Smooth muscle cell (in vitro differentiated cells): ENCODE data around the gene FOXG1. TPM values are rescaled to one million over a fixed set of nuclear protein-coding genes. Genes with fewer than 3 reads are reported as not detected.

ENCODE experiments used
- DNase-seq: peaks from one replicate; lab custom pipeline; 2025; ENCODE audit not compliant: unreplicated experiment; lab: John Stamatoyannopoulos, UW
- H2AFZ ChIP-seq: fragments of 200-600 bp; sonication (generic); 2 replicates; pipeline ENCODE4 v1.6.0; 2016; ENCODE audit warnings: antibody characterized with exemption, low read depth, mild to moderate bottlenecking
- H3F3A ChIP-seq: fragments of 200-600 bp; sonication (generic); 2 replicates; pipeline ENCODE4 v1.6.0; 2017; ENCODE audit warnings: antibody characterized with exemption, low read depth
- H3K27ac ChIP-seq: fragments of 200-600 bp; sonication (generic); 2 replicates; pipeline ENCODE4 v1.5.1; 2016; ENCODE audit warnings: low read depth, mild to moderate bottlenecking
- H3K27me3 ChIP-seq: fragments of 200-600 bp; sonication (generic); 2 replicates; pipeline ENCODE4 v1.6.1; 2016; ENCODE audit warnings: low read depth, mild to moderate bottlenecking
- H3K36me3 ChIP-seq: fragments of 200-600 bp; sonication (generic); 2 replicates; pipeline ENCODE4 v1.5.1; 2016; ENCODE audit warnings: low read depth
- H3K4me1 ChIP-seq: fragments of 200-600 bp; sonication (generic); 2 replicates; pipeline ENCODE4 v1.5.1; 2016; ENCODE audit warnings: low read depth
- H3K4me2 ChIP-seq: fragments of 200-600 bp; sonication (generic); 2 replicates; pipeline ENCODE4 v1.6.0; 2016; ENCODE audit warnings: mild to moderate bottlenecking
- H3K4me3 ChIP-seq: fragments of 200-600 bp; sonication (generic); 2 replicates; pipeline ENCODE4 v1.5.1; 2016; ENCODE audit warnings: mild to moderate bottlenecking
- H3K79me2 ChIP-seq: fragments of 200-600 bp; sonication (generic); 2 replicates; pipeline ENCODE4 v1.6.0; 2016; ENCODE audit warnings: low read depth, mild to moderate bottlenecking
- H3K9ac ChIP-seq: fragments of 200-600 bp; sonication (generic); 2 replicates; pipeline ENCODE4 v1.6.0; 2016; ENCODE audit warnings: low read depth
- H3K9me3 ChIP-seq: fragments of 200-600 bp; sonication (generic); replicated peaks from 2 replicates; pipeline ENCODE4 v1.5.1; 2016; ENCODE audit warnings: low read depth
- H4K20me1 ChIP-seq: fragments of 200-600 bp; sonication (generic); 2 replicates; pipeline ENCODE4 v1.6.0; 2016; ENCODE audit warnings: low read depth
- WGBS: methylation state at CpG from one replicate; pipeline ENCODE4 v1.1.7; 2016; ENCODE audit warnings: low lambda C conversion rate; 5-methylcytosine and 5-hydroxymethylcytosine counted together
- polyA plus RNA-seq: library from polyadenylated mRNA; unstranded; fragments of >200 nt; fragmentation: Nextera tagmentation; extraction: Ambion mirVana; gene quantifications from 2 replicates; pipeline ENCODE4 v1.2.1, GENCODE V29; 2016
- total RNA-seq: library from RNA; depleted of rRNA; stranded (reverse); fragments of >200 nt; gene quantifications from 2 replicates; pipeline ENCODE4 v1.2.3, GENCODE V29; 2014
- TF ChIP-seq, protein P1 (sequence below): fragments of 200-600 bp; sonication (generic); IDR thresholded peaks from 2 replicates; pipeline ENCODE4 v1.5.1; 2017; ENCODE audit warnings: borderline replicate concordance, mild to moderate bottlenecking, antibody characterized with exemption; ENCODE audit not compliant: insufficient read depth, poor library complexity, severe bottlenecking

Gene FOXG1
- total and polyA plus RNA-seq, 2 experiments from 2014 or later, result not detected

GRCh38 chr14:28762955-28763326 is 3.6 kb upstream of the FOXG1 start:
- no peak for DNase-seq
- peaks cover 96% of the 10 kb centered on the region for H3K27me3 ChIP-seq
- WGBS, result 12% methylated on average over 3 of the region's 3 CpGs
- no peaks in the 10 kb centered on the region for H3K79me2 ChIP-seq
- no peak overlapping the region for H3K4me2 ChIP-seq
- TF ChIP-seq, protein P1, sequence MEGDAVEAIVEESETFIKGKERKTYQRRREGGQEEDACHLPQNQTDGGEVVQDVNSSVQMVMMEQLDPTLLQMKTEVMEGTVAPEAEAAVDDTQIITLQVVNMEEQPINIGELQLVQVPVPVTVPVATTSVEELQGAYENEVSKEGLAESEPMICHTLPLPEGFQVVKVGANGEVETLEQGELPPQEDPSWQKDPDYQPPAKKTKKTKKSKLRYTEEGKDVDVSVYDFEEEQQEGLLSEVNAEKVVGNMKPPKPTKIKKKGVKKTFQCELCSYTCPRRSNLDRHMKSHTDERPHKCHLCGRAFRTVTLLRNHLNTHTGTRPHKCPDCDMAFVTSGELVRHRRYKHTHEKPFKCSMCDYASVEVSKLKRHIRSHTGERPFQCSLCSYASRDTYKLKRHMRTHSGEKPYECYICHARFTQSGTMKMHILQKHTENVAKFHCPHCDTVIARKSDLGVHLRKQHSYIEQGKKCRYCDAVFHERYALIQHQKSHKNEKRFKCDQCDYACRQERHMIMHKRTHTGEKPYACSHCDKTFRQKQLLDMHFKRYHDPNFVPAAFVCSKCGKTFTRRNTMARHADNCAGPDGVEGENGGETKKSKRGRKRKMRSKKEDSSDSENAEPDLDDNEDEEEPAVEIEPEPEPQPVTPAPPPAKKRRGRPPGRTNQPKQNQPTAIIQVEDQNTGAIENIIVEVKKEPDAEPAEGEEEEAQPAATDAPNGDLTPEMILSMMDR, result no peak
- H2AFZ ChIP-seq, result no peak overlapping the region
- H3K4me3 ChIP-seq, result no peak overlapping the region
- H4K20me1 ChIP-seq, result no peaks in the 10 kb centered on the region
- H3K27ac ChIP-seq, result no peak overlapping the region
- peaks cover 25% of the 10 kb centered on the region for H3K4me1 ChIP-seq
- no peaks in the 10 kb centered on the region for H3K9me3 ChIP-seq
- H3K9ac ChIP-seq, result no peak overlapping the region
- H3K36me3 ChIP-seq, result no peaks in the 10 kb centered on the region
- H3F3A ChIP-seq, result no peaks in the 10 kb centered on the region

- Histone ChIP-seq H3K27ac (no peak overlapping the region), H3K9ac (no peak overlapping the region), H2AFZ (no peak overlapping the region), H4K20me1 (no peaks in the 10 kb centered on the region), H3K4me1 (peaks cover 20% of the 10 kb centered on the region), H3K4me2 (no peak overlapping the region), H3F3A (no peaks in the 10 kb centered on the region), H3K9me3 (no peaks in the 10 kb centered on the region), H3K79me2 (no peaks in the 10 kb centered on the region), H3K36me3 (no peaks in the 10 kb centered on the region), H3K4me3 (no peak overlapping the region), H3K27me3 (peaks cover 96% of the 10 kb centered on the region)
- no peak for DNase-seq
- 24% methylated on average over 4 of the region's 4 CpGs for whole genome bisulfite sequencing
- TF ChIP-seq, protein P1, result no peak
These were observed 2.8 kb upstream of the FOXG1 start for GRCh38 chr14:28763751-28764256.

DNA sequence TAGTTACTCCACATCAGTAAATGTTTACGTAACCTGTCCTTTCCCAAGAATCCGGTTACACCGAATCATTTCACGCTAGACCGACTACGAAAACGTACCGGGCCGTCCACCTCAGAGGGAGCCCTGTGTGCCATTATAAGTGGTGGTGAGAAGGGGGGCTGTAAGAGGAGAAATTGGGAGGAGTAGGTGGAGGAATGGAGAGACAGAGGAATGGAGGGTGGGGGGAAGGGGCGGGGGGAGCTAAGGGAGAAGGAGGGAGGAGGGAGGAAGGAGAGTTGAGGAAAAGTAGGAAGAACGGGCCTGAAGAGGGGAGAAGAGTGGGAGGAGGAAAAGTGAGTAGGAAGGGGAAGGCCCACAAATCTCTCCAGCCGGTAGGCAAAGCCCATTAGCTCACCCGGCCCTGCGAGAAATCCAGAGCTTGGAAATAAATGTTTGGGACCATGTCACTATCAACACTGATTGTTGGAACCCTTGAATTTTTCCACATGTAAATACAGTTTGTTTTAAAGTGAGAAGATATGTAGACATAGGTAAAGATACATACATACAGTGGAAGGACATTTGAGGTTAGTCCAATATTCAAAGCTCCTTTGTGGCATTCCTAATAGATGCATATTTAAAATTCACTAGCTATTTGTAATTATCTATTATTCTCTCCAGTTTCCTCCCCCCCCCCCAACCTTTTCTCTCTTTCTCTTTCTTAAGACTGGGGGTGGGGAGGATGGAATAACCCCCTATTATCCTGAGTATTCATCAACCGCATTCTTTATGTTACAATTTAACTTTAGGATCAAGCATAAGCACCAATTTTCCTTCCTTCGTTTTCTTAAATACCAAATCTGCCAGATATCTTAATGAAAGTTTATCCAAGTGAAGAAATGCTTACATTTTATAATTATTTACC is 2.1 kb upstream of the FOXG1 start:
- no peak overlapping the region for H3K9ac ChIP-seq
- WGBS, result 8% methylated on average over 15 of the region's 16 CpGs

More for the DNA sequence above, 2.1 kb upstream of the FOXG1 start:
- no peak overlapping the region for H3K27ac ChIP-seq
- peaks cover 96% of the 10 kb centered on the region for H3K27me3 ChIP-seq
- no peaks in the 10 kb centered on the region for H3F3A ChIP-seq
- no peaks in the 10 kb centered on the region for H4K20me1 ChIP-seq
- TF ChIP-seq, protein P1, result no peak
- DNase-seq, result no peak
- no peak overlapping the region for H3K4me2 ChIP-seq
- H2AFZ ChIP-seq, result no peak overlapping the region
- no peaks in the 10 kb centered on the region for H3K79me2 ChIP-seq
- H3K4me3 ChIP-seq, result no peak overlapping the region
- peaks cover 13% of the 10 kb centered on the region for H3K4me1 ChIP-seq
- no peaks in the 10 kb centered on the region for H3K36me3 ChIP-seq
- H3K9me3 ChIP-seq, result no peaks in the 10 kb centered on the region
